Stimulated activated CD4-positive, alpha-beta T cell treated with anti-CD3 and anti-CD28 coated beads, Interleukin-12 subunit alpha, Interleukin-12 subunit beta, amount 100 ng/mL, for 4 hours (primary cell): Measurements from ENCODE around the gene CACNA1H.
"Not testable (repeated sequence)": the region's sequence is repeated elsewhere in the genome, so short reads cannot be mapped to it uniquely, and the experiment has no call there.

Experiments
- DNase-seq: peaks from one replicate; pipeline ENCODE4 v3.0.0-alpha.2; 2020

CACNA1H gene

DNA sequence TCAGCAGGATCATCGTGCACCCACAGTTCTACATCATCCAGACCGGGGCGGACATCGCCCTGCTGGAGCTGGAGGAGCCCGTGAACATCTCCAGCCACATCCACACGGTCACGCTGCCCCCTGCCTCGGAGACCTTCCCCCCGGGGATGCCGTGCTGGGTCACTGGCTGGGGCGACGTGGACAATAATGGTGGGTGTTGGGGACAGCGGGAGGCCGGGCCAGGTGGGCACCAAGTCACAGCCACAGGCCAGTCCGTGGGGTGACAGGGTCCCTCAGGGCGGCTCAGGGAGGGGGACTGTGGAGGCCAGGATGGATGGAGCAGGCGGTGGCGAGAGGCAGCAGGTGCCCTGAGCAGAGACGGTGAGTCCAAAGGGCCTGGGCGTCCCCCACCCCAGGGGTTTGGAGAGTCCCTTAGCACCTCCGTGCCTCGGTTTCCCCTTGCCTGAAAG, 104.0 kb downstream of the CACNA1H start:
- no peak for DNase-seq

DNA sequence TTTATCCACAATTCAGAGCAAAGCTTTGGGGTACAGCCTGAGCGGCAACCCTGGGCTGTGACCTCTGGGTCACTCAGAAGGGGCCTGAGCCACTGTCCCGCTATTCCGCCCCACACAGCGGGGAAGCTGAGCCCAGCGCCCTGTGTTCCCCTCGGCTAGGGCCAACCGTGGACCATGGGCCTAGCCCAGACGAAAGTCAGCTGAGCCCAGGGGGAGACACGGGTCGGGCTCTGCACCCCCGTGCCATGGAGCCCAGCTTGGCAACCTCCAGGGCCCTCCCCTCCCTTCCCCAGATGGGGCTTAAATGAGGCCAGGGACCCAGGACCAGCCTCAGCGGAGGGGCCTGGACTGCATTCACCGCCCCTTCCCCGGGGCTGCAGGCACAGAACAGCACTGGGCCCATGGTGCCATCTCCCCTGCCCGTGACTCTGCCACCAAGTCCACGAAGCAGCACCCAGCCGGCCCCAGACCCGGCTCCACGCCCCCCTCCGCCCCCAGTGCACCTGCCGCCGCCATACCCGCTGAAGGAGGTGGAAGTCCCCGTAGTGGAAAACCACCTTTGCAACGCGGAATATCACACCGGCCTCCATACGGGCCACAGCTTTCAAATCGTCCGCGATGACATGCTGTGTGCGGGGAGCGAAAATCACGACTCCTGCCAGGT, 104.8 kb downstream of the CACNA1H start:
- no peak for DNase-seq

DNA sequence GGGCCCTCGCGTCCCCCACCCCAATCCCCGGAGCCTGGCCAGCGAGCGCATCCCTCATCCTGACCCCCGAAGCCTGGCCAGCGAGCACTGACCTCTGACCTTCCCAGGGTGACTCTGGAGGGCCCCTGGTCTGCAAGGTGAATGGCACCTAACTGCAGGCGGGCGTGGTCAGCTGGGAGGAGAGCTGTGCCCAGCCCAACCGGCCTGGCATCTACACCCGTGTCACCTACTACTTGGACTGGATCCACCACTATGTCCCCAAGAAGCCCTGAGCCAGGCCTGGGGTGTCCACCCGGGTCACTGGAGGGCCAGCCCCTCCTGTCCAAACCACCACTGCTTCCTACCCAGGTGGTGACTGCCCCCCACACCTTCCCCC, 105.3 kb downstream of the CACNA1H start:
- no peak for DNase-seq

DNA sequence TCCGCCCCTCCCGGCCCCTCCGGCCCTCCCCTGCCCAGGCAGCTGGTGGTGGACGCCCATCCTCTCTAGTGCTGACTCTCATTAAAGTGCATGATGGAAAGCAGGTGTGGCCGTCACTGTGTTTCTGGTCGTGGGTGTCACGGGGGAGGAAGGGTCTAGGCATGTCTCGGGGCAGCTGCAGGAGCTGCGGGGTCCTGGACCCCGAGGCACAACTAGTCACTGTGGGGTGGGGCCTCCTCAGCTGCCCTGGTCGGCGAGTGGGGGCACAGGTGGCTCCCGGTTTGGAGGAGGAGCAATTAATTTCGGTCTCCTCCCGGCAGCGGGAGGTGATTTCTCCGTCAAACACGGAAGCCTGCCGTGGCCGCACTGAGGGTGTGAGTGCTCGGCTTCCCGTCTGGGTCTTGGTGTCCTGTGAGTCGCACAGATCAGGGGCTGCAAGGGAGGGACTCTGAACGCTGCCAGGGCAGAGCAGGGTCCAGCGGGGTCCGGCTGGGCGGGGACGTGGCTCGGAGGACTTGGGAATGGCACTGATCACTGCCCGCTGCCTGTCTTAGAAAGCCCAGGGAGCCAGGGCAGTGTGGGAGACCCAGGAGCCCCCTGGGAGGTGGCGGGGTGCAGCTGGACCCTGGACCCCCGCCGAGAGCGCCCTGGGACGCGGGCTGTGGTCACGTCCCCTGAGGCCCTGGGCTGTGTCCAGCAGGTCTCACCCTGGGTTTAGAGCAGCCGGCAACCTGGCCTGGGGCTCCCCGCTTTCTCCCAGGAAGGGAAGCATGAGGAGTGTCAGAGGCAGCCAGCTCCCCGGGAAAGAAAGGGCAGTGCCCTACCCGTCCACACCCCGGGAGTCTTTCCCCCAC, 106.2 kb downstream of the CACNA1H start:
- DNase-seq, result no peak

DNA sequence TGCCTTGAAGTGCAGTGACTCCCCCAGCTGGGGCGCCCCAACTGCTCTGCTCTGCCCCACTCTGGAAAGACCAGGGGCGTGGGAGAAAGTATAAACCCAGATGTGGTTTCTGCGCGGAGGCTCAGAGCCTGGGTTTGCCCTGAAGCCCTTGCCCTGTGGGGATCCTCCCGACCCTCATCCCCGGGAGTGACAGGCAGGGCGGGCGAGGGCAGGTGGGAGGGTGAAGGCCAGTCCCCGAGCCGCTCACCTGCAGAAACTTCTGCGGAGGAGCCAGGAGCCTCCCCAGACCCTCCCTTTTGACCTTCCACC, 106.8 kb downstream of the CACNA1H start:
- no peak for DNase-seq

DNA sequence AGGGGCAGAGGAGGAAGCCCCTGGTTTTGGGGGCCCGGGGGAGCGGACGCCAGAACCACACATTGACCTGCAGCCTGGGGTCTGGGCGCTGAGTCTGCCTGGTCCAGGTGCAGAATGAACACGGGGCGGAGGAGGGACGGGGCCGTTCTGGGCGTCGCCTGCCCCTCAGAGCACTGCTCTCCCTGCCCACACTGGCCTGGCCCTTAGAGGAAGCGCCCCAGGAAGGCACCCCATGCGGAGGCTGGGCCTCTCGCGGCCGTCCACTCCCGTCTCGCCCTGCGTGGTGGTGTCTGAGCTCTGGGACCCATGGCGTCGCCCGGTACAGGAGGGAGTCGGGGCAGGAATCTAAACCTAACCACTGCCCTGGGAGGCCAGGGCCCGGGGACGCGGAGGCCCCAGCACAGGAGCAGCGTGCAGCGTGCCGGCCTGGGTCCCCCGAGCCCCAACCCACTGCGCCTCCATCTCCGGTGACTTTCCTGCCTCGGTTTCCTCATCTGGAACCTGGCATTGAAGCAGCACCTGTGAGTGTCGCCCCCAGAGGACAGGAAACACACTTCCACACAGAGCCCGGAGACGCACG, 107.3 kb downstream of the CACNA1H start:
- DNase-seq, result no peak

DNA sequence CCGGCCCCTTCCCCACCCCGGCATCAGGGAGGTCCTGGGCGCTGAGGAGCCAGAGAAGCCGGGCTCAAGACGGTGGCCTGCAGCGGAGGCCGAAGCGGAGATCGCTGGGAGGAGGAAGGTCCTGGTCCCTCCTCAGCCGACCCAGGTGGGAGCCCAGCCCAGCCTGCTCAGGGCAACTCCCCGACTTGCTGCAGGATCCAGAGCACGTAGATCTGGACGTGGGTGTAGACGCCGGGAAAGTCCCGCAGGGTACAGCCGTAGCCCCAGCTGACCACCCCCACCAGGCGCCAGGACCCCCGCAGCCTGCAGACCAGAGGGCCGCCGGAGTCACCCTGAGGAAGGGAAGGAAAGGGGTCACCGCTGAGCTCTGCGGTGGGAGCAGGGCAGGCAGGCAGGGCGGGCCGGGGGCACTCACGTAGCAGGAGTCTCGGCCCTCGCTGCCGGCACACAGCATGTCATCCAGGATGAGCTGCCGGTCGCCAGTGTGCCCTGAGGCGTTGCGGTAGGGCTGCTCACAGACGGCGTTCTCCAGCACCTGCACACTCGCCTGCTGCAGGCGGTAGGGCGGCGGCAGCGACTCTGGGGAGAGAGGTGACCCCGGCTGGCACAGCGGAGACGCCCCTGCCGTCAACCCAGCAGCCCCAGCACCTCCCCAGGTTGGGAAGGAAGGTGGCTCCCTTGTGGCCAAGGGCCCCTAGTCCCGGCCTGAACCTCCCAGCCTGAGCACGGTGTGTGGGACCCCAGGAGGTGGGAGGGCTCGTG, 108.4 kb downstream of the CACNA1H start:
- no peak for DNase-seq

DNA sequence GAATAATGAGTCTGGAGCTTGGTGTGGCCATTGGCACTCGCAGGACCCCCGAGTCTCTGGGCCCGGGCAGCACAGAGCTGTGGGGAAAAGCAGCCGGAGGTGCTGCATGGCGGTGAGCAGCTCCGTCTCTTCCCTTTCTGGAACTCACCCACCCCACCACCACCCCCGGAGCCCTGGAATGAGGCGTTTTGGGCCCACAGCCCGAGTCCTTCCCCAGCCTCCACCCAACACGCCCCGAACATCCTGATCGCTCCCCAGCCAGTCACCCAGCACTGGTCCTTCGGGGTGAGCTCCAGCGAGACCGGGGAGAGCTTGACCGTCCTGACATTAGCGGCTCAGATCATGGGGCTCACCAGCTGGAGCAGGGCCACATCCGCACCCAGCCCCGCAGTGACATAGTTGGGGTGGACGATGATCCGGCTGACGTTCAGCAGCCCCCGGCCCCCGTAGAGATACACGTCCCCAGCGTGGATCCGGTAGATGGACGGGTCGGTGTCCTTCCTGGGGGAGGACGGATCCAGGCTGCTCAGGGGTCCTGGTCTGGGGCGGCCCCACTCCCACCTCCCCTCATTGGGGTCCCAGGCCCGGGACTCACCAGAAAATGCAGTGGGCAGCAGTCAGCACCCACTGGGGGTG, 109.4 kb downstream of the CACNA1H start:
- no peak for DNase-seq

DNA sequence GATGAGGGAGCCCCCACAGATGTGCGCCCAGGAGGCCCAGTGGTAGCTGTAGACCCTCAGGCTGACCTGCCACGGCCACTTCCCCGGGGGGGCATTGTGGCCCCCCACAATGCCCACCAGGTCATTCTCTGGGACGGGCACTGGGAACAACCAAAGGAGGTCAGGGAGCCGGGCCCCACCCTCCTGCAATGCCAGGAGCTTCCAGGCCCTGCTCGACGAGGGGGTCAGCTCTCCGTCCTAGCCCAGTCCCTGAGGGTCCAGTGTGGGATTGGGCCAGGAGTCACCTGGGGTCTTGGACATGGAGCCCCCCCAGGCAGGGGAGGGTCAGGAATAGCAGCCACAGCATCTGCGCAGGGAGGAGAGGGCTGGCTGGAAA, 109.9 kb downstream of the CACNA1H start:
- no peak for DNase-seq

DNA sequence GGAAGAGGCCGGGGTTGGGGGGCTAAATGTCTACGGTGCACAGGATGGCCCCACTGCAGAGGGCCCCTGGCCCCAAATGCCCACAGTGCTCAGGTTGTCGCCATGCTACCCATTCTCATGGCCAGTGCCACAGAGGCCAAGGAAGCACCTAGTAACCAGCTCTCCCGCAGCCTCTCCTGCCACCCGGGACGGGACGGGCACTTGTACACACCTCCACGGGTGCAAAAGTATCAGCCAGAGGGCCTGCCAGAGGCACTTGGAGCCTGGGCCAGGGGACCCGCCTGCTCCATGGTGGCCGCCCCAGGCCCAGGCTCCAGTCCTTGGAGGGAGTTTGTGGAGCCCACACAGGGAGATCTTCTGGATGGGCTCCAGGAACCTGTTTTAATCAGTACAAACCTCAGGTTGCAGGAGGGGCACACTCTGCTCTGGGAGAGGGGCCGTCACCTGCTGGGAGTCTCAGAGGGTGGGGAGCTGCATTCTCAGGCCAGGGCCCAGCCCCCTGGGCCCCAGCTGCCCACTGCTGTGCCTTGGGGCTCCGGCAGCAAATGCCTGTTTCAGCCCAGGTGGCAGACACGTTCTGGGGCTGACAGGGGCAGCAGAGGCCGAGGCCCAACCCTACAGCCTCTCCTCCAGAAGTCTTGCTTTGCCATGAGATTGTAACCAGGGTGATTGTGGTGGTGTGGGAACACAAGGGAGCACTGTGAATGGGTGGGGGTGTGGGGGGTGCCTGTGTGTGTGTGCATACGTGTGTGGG, 110.9 kb downstream of the CACNA1H start:
- DNase-seq, result no peak

DNA sequence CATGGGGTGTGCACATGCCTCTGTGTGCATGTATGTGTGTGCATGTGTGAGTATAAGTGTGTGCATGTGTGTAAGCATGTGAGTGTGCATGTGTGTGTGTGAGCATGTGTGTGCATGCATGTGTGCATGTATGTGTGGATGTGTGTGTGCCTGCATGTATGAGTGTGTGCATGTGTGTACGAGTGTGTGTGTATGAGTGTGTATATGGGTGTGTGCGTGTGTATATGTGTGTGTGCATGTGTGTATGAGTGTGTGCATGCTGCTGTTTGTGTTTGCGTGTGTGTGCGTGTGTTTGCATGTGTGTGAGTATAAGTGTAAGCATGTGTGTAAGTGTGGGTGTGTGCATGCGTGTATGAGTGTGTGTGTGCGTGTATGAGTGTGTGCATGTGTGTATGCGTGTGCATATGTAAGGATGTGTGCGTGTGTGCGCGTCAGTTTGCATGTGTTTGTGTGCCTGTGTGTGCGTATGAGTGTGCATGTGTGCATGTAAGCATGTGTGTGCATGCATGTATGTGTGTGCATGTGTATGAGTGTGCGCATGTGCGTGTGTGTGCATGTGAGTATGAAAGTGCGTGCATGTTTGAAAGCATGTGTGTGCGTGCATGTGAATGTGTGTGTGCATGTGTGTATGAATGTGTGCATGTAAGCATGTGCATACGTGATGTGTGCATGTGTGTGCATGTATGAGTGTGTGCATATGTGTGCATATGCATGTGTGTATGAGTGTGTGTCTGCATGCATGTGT, 111.6 kb downstream of the CACNA1H start:
- DNase-seq, result no peak

DNA sequence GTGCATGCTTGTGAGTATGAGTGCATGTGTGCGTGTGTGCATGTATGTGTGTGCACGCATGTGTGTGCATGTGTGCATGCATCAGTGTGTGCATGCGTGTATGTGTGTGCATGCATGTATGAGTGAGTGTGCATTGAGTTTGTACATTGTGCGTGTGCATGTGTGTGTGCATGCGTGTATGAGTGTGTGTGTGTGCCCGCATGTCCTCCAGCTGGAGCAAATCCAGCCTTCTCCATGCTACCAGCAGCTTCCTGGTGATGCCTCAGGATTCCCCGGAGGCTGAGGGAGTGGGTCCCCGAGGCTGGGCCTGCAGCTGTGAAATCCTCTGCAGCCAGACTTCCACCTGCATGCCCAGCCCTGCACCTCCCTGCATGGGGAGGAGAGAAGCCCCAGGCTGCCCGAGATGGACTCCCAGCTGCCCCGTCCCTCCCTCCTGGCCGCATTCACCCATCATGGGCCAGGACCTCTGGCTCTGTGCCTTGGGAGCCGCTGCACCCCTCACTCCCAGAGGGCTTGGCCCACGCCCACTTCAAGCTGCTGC, 112.3 kb downstream of the CACNA1H start:
- no peak for DNase-seq

DNA sequence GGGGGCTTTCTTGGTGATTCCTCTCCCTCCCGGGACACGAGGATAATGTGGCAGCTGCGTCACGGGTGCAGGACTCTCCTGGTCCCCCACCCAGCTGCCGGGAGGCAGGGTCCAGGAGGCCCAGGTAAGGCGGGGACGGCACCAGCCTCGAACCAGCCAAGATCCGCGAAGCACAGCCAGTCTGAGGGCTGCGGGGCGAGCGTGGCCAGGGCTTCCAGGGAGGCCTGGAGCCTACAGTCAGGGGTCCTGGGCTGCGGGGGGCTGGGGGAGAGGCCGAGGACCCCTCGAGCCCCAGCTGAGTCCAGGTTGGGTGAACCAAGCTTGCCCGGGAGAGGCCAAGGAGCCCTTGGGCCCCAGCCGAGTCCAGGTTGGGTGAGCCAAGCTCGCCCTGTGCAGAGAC, 112.9 kb downstream of the CACNA1H start:
- DNase-seq, result no peak

DNA sequence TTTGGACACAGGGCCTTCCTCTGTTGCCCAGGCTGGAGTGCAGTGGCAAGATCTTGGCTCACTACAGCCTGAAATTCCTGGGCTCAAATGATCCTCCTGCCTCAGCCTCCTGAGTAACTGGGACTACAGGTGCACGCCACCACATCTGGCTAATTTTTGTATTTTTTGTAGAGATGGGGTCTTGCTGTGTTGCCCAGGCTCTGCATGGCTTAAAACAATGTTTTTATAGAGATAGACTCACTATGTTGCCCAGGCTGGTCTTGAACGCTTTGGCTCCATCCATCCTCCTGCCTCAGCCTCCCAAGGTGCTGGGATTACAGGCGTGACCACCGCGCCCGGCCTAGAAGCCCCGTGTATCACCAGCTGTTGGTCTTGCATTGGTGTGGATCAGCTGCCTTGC, 116.5 kb downstream of the CACNA1H start:
- not testable (repeated sequence) for DNase-seq

DNA sequence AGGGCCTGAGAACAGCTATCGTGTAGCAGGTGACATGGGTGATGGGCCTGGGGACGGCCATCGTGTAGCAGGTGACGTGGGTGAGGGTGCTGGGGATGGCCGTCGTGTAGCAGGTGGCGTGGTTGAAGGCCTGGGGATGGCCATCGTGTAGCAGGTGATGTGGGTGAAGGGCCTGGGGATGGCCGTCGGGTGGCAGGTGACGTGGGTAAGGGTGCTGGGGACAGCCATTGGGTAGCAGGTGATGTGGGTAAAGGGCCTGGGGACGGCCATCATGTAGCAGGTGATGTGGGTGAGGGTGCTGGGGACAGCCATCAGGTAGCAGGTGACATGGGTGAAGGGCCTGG, 118.4 kb downstream of the CACNA1H start:
- DNase-seq, result no peak
